Inflammatory macrophage treated with lipopolysaccharide for 1 hour (primary cell): ENCODE measurements around the gene AMOTL1.
"Not testable (repeated sequence)": the region's sequence is repeated elsewhere in the genome, so short reads cannot be mapped to it uniquely, and the experiment has no call there.

ENCODE experiments used
- DNase-seq, 2 donors: peaks; one replicate each; pipeline ENCODE4 v3.0.0-alpha.2; 2020 to 2022

AMOTL1 gene

GRCh38 chr11:94770563-94771120, 2.5 kb downstream of the AMOTL1 start:
- no peak for DNase-seq

GRCh38 chr11:94771390-94771789, 3.2 kb downstream of the AMOTL1 start:
- no peak for DNase-seq

GRCh38 chr11:94771951-94772350, 3.8 kb downstream of the AMOTL1 start:
- DNase-seq: no peak

- no peak for DNase-seq
Measured at GRCh38 chr11:94773842-94774241, 5.7 kb downstream of the AMOTL1 start.

GRCh38 chr11:94774345-94774744, 6.2 kb downstream of the AMOTL1 start:
- no peak for DNase-seq

- no peak for DNase-seq
Measured at GRCh38 chr11:94775567-94776327, 7.6 kb downstream of the AMOTL1 start.

GRCh38 chr11:94776351-94777321, 8.5 kb downstream of the AMOTL1 start:
- no peak for DNase-seq

GRCh38 chr11:94780432-94780831, 12.3 kb downstream of the AMOTL1 start:
- no peak for DNase-seq

- no peak for DNase-seq
Measured at GRCh38 chr11:94781837-94782236, 13.7 kb downstream of the AMOTL1 start.

- DNase-seq: no peak
Measured at GRCh38 chr11:94782446-94782845, 14.3 kb downstream of the AMOTL1 start.

GRCh38 chr11:94784884-94785283, 16.7 kb downstream of the AMOTL1 start:
- no peak for DNase-seq

- DNase-seq: no peak
Measured at GRCh38 chr11:94785509-94785908, 17.4 kb downstream of the AMOTL1 start.

- DNase-seq: peak in 1 of 2 donors; percentile 63
Measured at GRCh38 chr11:94786264-94787126, 18.3 kb downstream of the AMOTL1 start.

GRCh38 chr11:94787801-94788200, 19.6 kb downstream of the AMOTL1 start:
- no peak for DNase-seq

GRCh38 chr11:94788396-94788795, 20.2 kb downstream of the AMOTL1 start:
- DNase-seq: no peak

GRCh38 chr11:94790197-94790596, 22.0 kb downstream of the AMOTL1 start:
- DNase-seq: no peak

GRCh38 chr11:94790661-94791180, 22.6 kb downstream of the AMOTL1 start:
- no peak for DNase-seq

- DNase-seq: no peak
Measured at GRCh38 chr11:94791216-94791889, 23.2 kb downstream of the AMOTL1 start.

GRCh38 chr11:94791942-94792341, 23.8 kb downstream of the AMOTL1 start:
- DNase-seq: not testable (repeated sequence)

- no peak for DNase-seq
Measured at GRCh38 chr11:94792451-94792850, 24.3 kb downstream of the AMOTL1 start.

- DNase-seq: no peak
Measured at GRCh38 chr11:94793002-94793401, 24.8 kb downstream of the AMOTL1 start.

- no peak for DNase-seq
Measured at GRCh38 chr11:94793822-94794221, 25.7 kb downstream of the AMOTL1 start.
